NCI-H1930 (cell line): ENCODE data around the gene PGBD1.

Experiments
- DNase-seq, 2 experiments: peaks; one replicate each; lab custom pipeline; 2025; lab: John Stamatoyannopoulos, UW

The PGBD1 gene

GRCh38 chr6:28335040-28335563, 53.7 kb downstream of the PGBD1 start:
- no peak for DNase-seq

- peak; percentile 44 to 46 for DNase-seq
These were observed 54.4 kb downstream of the PGBD1 start, which contains the start of gene ZSCAN31 for GRCh38 chr6:28335564-28336283. Gene ZSCAN31, minus strand, starts transcription at chr6:28336148. Its CDS starts 6,465 bp downstream, at chr6:28329683.

- no peak for DNase-seq
These were observed 55.1 kb downstream of the PGBD1 start for GRCh38 chr6:28336284-28337120.

GRCh38 chr6:28337121-28337520, 55.7 kb downstream of the PGBD1 start:
- DNase-seq: no peak

- no peak for DNase-seq
These were observed 59.1 kb downstream of the PGBD1 start for GRCh38 chr6:28340310-28341095.

- DNase-seq: no peak
These were observed 62.7 kb downstream of the PGBD1 start for GRCh38 chr6:28343898-28344677.

GRCh38 chr6:28345201-28345600, 63.8 kb downstream of the PGBD1 start:
- no peak for DNase-seq

- DNase-seq: no peak
These were observed 65.7 kb downstream of the PGBD1 start for GRCh38 chr6:28347119-28347518.

GRCh38 chr6:28349344-28349891, 68.0 kb downstream of the PGBD1 start:
- DNase-seq: no peak

- peak; percentile 69 to 71 for DNase-seq
These were observed 68.7 kb downstream of the PGBD1 start, which contains the start of gene ZKSCAN3 for GRCh38 chr6:28349892-28350737. Gene ZKSCAN3, plus strand, starts transcription at chr6:28349947. Its CDS starts 9,640 bp downstream, at chr6:28359587.

GRCh38 chr6:28351087-28351486, 69.7 kb downstream of the PGBD1 start:
- no peak for DNase-seq

GRCh38 chr6:28351493-28351925, 70.1 kb downstream of the PGBD1 start:
- DNase-seq: no peak
